NCI-H82 treated with DMSO at 0.1 percent for 48 hours (cell line): ENCODE data around the gene SKA3.
"Not testable (repeated sequence)": the region's sequence is repeated elsewhere in the genome, so short reads cannot be mapped to it uniquely, and the experiment has no call there.

Experiments used
- DNase-seq: peaks from one replicate; lab custom pipeline; 2025; ENCODE audit not compliant: unreplicated experiment; lab: John Stamatoyannopoulos, UW

SKA3 gene

GRCh38 chr13:21171420-21171819, 4.9 kb downstream of the SKA3 start:
- DNase-seq: no peak

GRCh38 chr13:21165606-21166005, 10.7 kb downstream of the SKA3 start:
- DNase-seq: not testable (repeated sequence)

- no peak for DNase-seq
Observed at GRCh38 chr13:21164631-21165030, 11.7 kb downstream of the SKA3 start.

GRCh38 chr13:21152251-21152899, 24.0 kb downstream of the SKA3 start:
- DNase-seq: no peak

- DNase-seq: no peak
Observed at GRCh38 chr13:21150013-21150412, 26.3 kb downstream of the SKA3 start.

- no peak for DNase-seq
Observed at GRCh38 chr13:21149568-21149967, 26.8 kb downstream of the SKA3 start.

- DNase-seq: no peak
Observed at GRCh38 chr13:21148557-21149258, 27.6 kb downstream of the SKA3 start.

GRCh38 chr13:21147827-21148226, 28.5 kb downstream of the SKA3 start:
- no peak for DNase-seq

GRCh38 chr13:21142766-21143165, 33.6 kb downstream of the SKA3 start:
- DNase-seq: no peak

- no peak for DNase-seq
Observed at GRCh38 chr13:21139374-21139773, 37.0 kb downstream of the SKA3 start.

GRCh38 chr13:21138561-21138960, 37.8 kb downstream of the SKA3 start:
- DNase-seq: no peak

- DNase-seq: no peak
Observed at GRCh38 chr13:21137696-21138095, 38.7 kb downstream of the SKA3 start.

GRCh38 chr13:21135833-21136232, 40.5 kb downstream of the SKA3 start:
- not testable (repeated sequence) for DNase-seq

- DNase-seq: no peak
Observed at GRCh38 chr13:21134475-21134874, 41.9 kb downstream of the SKA3 start.

- DNase-seq: no peak
Observed at GRCh38 chr13:21133077-21133476, 43.3 kb downstream of the SKA3 start.

GRCh38 chr13:21130116-21130515, 46.2 kb downstream of the SKA3 start:
- DNase-seq: no peak

GRCh38 chr13:21124852-21125251, 51.5 kb downstream of the SKA3 start:
- peak; percentile 21 for DNase-seq

GRCh38 chr13:21123956-21124355, 52.4 kb downstream of the SKA3 start:
- no peak for DNase-seq

GRCh38 chr13:21121616-21122015, 54.7 kb downstream of the SKA3 start:
- DNase-seq: no peak

GRCh38 chr13:21120191-21120590, 56.2 kb downstream of the SKA3 start:
- no peak for DNase-seq

GRCh38 chr13:21119526-21119925, 56.8 kb downstream of the SKA3 start:
- DNase-seq: no peak

GRCh38 chr13:21118180-21118579, 58.2 kb downstream of the SKA3 start:
- no peak for DNase-seq
